ENCODE results near the gene RNLS.

GRCh38 chr10:88457660-88458059 lies 125.5 kb downstream of the RNLS start:
- TF ChIP-seq POLR2AphosphoS5 (IDR thresholded peaks at IDR 0.05; ENCODE audit: low read depth, low read length) (no peak), CTCF (IDR thresholded peaks at IDR 0.05; ENCODE audit: control extremely low read depth in 1 of 3, insufficient read depth in 1 of 3, low read depth in 1 of 3, low read length in 3 of 3) (no peak), POLR2A (IDR thresholded peaks at IDR 0.05; ENCODE audit: control extremely low read depth in 1 of 2, low read depth in 2 of 2, low read length in 2 of 2) (no peak), EZH2 (IDR thresholded peaks at IDR 0.05; ENCODE audit: low read depth, low read length, severe bottlenecking) (no peak), GABPA (IDR thresholded peaks at IDR 0.05; ENCODE audit: borderline replicate concordance, insufficient read depth, low read length) (no peak)
